Glutamatergic neuron (in vitro differentiated cells): ENCODE data around the gene FGD5. TPM values are rescaled to one million over a fixed set of nuclear protein-coding genes. Genes with fewer than 3 reads are reported as not detected.

ENCODE experiments used
- DNase-seq: peaks from one replicate; pipeline ENCODE4 v3.0.0; 2022
- H3K27ac Mint-ChIP-seq: one replicate; pipeline ENCODE4 v1.8.0; 2020; ENCODE audit warnings: mild to moderate bottlenecking, mixed read lengths, inconsistent platforms; ENCODE audit not compliant: unreplicated experiment
- H3K27me3 Mint-ChIP-seq: one replicate; pipeline ENCODE4 v1.8.0; 2020; ENCODE audit warnings: mild to moderate bottlenecking, moderate library complexity, mixed read lengths, inconsistent platforms; ENCODE audit not compliant: unreplicated experiment
- H3K36me3 Mint-ChIP-seq: one replicate; pipeline ENCODE4 v1.8.0; 2020; ENCODE audit warnings: mild to moderate bottlenecking, mixed read lengths, inconsistent platforms; ENCODE audit not compliant: unreplicated experiment
- H3K4me1 Mint-ChIP-seq: one replicate; pipeline ENCODE4 v1.8.0; 2020; ENCODE audit warnings: mild to moderate bottlenecking, low read depth, mixed read lengths, inconsistent platforms; ENCODE audit not compliant: unreplicated experiment
- H3K4me3 Mint-ChIP-seq: one replicate; pipeline ENCODE4 v1.8.0; 2020; ENCODE audit warnings: mild to moderate bottlenecking, mixed read lengths, inconsistent platforms; ENCODE audit not compliant: unreplicated experiment
- H3K9me3 Mint-ChIP-seq: one replicate; pipeline ENCODE4 v1.8.0; 2020; ENCODE audit warnings: mild to moderate bottlenecking, moderate library complexity, mixed read lengths, inconsistent platforms; ENCODE audit not compliant: unreplicated experiment
- CTCF ChIP-seq: fragments of 200-600 bp; sonication (generic); IDR thresholded peaks from one replicate; pipeline ENCODE4 v1.5.0; 2021; ENCODE audit not compliant: partially characterized antibody, unreplicated experiment
- total RNA-seq: library from RNA; stranded (reverse); fragmentation: NEBNext Ultra II Directional; extraction: Animal tissue kit (Norgen Biotek cat#: 25700); gene quantifications from one replicate; pipeline ENCODE4 v1.2.1, GENCODE V29; 2021; ENCODE audit not compliant: unreplicated experiment

Gene FGD5
- total RNA-seq, 1 donor from 2014 or later: 3.1 TPM

- no peak overlapping the region for H3K27ac Mint-ChIP-seq
- H3K27me3 Mint-ChIP-seq: peaks cover 2% of the 10 kb centered on the region
- no peak for DNase-seq
- no peak for TF ChIP-seq CTCF
- no peaks in the 10 kb centered on the region for H3K36me3 Mint-ChIP-seq
- H3K4me1 Mint-ChIP-seq: peaks cover 17% of the 10 kb centered on the region
- H3K9me3 Mint-ChIP-seq: no peaks in the 10 kb centered on the region
- H3K4me3 Mint-ChIP-seq: no peak overlapping the region
Observed at GRCh38 chr3:14929310-14930074, 110.7 kb downstream of the FGD5 start.

GRCh38 chr3:14933820-14934425, 115.2 kb downstream of the FGD5 start:
- Mint-ChIP-seq H3K27me3 (peaks cover 2% of the 10 kb centered on the region), H3K36me3 (no peaks in the 10 kb centered on the region), H3K4me1 (peaks cover 18% of the 10 kb centered on the region), H3K9me3 (peaks cover 2% of the 10 kb centered on the region), H3K27ac (peak overlapping the region; percentile 84), H3K4me3 (peak overlapping the region; percentile 36)
- peak; percentile 27 for DNase-seq
- no peak for TF ChIP-seq CTCF

- Mint-ChIP-seq H3K4me3 (no peak overlapping the region), H3K27ac (no peak overlapping the region), H3K36me3 (no peaks in the 10 kb centered on the region), H3K9me3 (peaks cover 2% of the 10 kb centered on the region), H3K27me3 (peaks cover 2% of the 10 kb centered on the region), H3K4me1 (peaks cover 18% of the 10 kb centered on the region)
- DNase-seq: no peak
- no peak for TF ChIP-seq CTCF
Observed at GRCh38 chr3:14935592-14936345, 117.0 kb downstream of the FGD5 start.

GRCh38 chr3:14938954-14939353, 120.2 kb downstream of the FGD5 start:
- H3K36me3 Mint-ChIP-seq: no peaks in the 10 kb centered on the region
- DNase-seq: no peak
- peaks cover 25% of the 10 kb centered on the region for H3K4me1 Mint-ChIP-seq
- TF ChIP-seq CTCF: no peak
- peaks cover under 1% of the 10 kb centered on the region for H3K27me3 Mint-ChIP-seq
- H3K27ac Mint-ChIP-seq: no peak overlapping the region
- H3K9me3 Mint-ChIP-seq: peaks cover 4% of the 10 kb centered on the region
- H3K4me3 Mint-ChIP-seq: no peak overlapping the region
